Right lobe of liver (tissue), 6 donors: ENCODE measurements around the gene THAP7. TPM values are rescaled to one million over a fixed set of nuclear protein-coding genes. Genes with fewer than 3 reads are reported as not detected.

ENCODE experiments used
- ATAC-seq, 4 donors: fragments of 200-7000 bp; cut with Tn5 transposase; one replicate each; pipeline ENCODE4 v1.9.1; 2020; ENCODE audit warnings: mild to moderate bottlenecking in 4 of 4, moderate library complexity in 4 of 4
- DNase-seq, 3 donors: peaks; one replicate each; pipeline ENCODE4 v3.0.0-alpha.2; 2020
- H3K27ac ChIP-seq, 3 donors: fragments of 200-600 bp; one replicate each; pipeline ENCODE4 v1.8.0; 2022
- H3K27me3 ChIP-seq, 2 donors: fragments of 200-600 bp; one replicate each; pipeline ENCODE4 v1.8.0; 2022
- H3K36me3 ChIP-seq, 4 donors: fragments of 200-600 bp; sonication (generic) in 1 of 4; one replicate each; pipeline versions ENCODE4 v1.5.1 to v1.8.0; 2017 to 2022; ENCODE audit warnings: control low read depth in 1 of 4
- H3K4me1 ChIP-seq, 4 donors: fragments of 200-600 bp; sonication (generic) in 1 of 4; one replicate each; pipeline versions ENCODE4 v1.5.1 to v1.8.0; 2017 to 2022; ENCODE audit warnings: control low read depth in 1 of 4
- H3K4me3 ChIP-seq, 3 donors: fragments of 200-600 bp; one replicate each; pipeline ENCODE4 v1.8.0; 2022
- H3K9me3 ChIP-seq, 4 donors: fragments of 200-600 bp; sonication (generic) in 1 of 4; one replicate each; pipeline versions ENCODE4 v1.5.1 to v1.8.0; 2017 to 2022; ENCODE audit warnings: control low read depth in 1 of 4
- CTCF ChIP-seq, 4 donors: fragments of 200-600 bp in 3 of 4; fragments of 450-650 bp in 1 of 4; IDR thresholded peaks; one replicate each; pipeline versions ENCODE4 v1.5.1 to v1.8.0; 2016 to 2022; ENCODE audit warnings: antibody characterized with exemption in 4 of 4, mild to moderate bottlenecking in 2 of 4
- POLR2A ChIP-seq: fragments of 450-650 bp; IDR thresholded peaks from one replicate; pipeline ENCODE4 v1.6.1; 2017; ENCODE audit warnings: antibody characterized with exemption, mild to moderate bottlenecking
- WGBS: methylation state at CpG from one replicate; pipeline ENCODE4 v1.1.6; 2018; ENCODE audit warnings: low coverage, low lambda C conversion rate; ENCODE audit not compliant: insufficient coverage; ENCODE audit errors: missing lambda C conversion rate; 5-methylcytosine and 5-hydroxymethylcytosine counted together
- intact Hi-C, 2 donors: fragments of 100-400 bp; cut with DNase I; formaldehyde crosslinking; loops; one replicate each; pipeline versions ENCODE4 v1.11.2 to v1.14.1; 2022
- total RNA-seq, 6 experiments: library from RNA; depleted of rRNA in 2 of 6; stranded (reverse); fragments of >200 nt in 2 of 6; fragmentation: NEBNext Ultra II Directional in 3 of 6; extraction: Animal tissue kit (Norgen Biotek cat#: 25700) in 3 of 6; gene quantifications; one replicate each; pipeline versions ENCODE4 v1.1.0 to v1.2.4, GENCODE V29; 2016 to 2023
- donor health status: DM: no; HTN: yes; CAD: no.
- donor health status: DM: no; HTN: no; CAD: no.
- donor health status: DM: no; HTN: no; CAD: no.
- donor health status: DM: no; HTN: yes; CAD: no.
- donor health status: DM: no; HTN: yes; CAD: no.

Gene THAP7
- total RNA-seq, 6 experiments from 2014 or later = 9.3 to 32.5 (median 15.6) TPM

- WGBS = 44% methylated on average over 3 of the region's 4 CpGs
- DNase-seq = peak in 1 of 3 donors; percentile 41
- H3K4me3 ChIP-seq = no peak overlapping the region
- H3K9me3 ChIP-seq = no peaks in the 10 kb centered on the region
- intact Hi-C loops = no loop called here
- peaks cover 0 to 24% (median 7%) of the 10 kb centered on the region in 4 donors for H3K4me1 ChIP-seq
- no peak overlapping the region for H3K27ac ChIP-seq
- no peaks in the 10 kb centered on the region for H3K27me3 ChIP-seq
- no peak for ATAC-seq
- TF ChIP-seq CTCF (IDR thresholded peaks at IDR 0.05) (no peak), POLR2A (no peak)
- H3K36me3 ChIP-seq = peaks cover 0 to 13% (median 2%) of the 10 kb centered on the region in 4 donors
These were observed 1.9 kb upstream of the THAP7 start for GRCh38 chr22:21003782-21004181.

- DNase-seq (peak in 1 of 3 donors; percentile 61), ATAC-seq (no peak)
- Histone ChIP-seq H3K36me3 (peaks cover 0 to 23% (median 2%) of the 10 kb centered on the region in 4 donors), H3K4me1 (peaks cover 0 to 24% (median 7%) of the 10 kb centered on the region in 4 donors), H3K27me3 (no peaks in the 10 kb centered on the region), H3K4me3 (peak overlapping the region; percentile 54 to 84 (median 76)), H3K27ac (peak overlapping the region; percentile 90 to 97 (median 96)), H3K9me3 (no peaks in the 10 kb centered on the region)
- TF ChIP-seq POLR2A = no peak
- no peak for TF ChIP-seq CTCF (IDR thresholded peaks at IDR 0.05)
- WGBS = 0% methylated on average over 19 of the region's 26 CpGs
- intact Hi-C loops = no loop called here
These were observed 824 bp downstream of the THAP7 start for GRCh38 chr22:21000987-21001600.

- Histone ChIP-seq H3K36me3 (peaks cover 0 to 23% (median 2%) of the 10 kb centered on the region in 4 donors), H3K9me3 (no peaks in the 10 kb centered on the region), H3K4me1 (peaks cover 0 to 24% (median 7%) of the 10 kb centered on the region in 4 donors), H3K4me3 (peak overlapping the region; percentile 54 to 84 (median 76)), H3K27me3 (no peaks in the 10 kb centered on the region), H3K27ac (peak overlapping the region in 2 of 3 donors; percentile 90 to 96)
- TF ChIP-seq POLR2A (no peak), CTCF (IDR thresholded peaks at IDR 0.05) (no peak)
- 0% methylated on average over 1 of the region's 22 CpGs for WGBS
- intact Hi-C loops = no loop called here
- DNase-seq (no peak), ATAC-seq (no peak)
These were observed 1.5 kb downstream of the THAP7 start for GRCh38 chr22:21000207-21000986.

GRCh38 chr22:20999350-21000206 lies 2.3 kb downstream of the THAP7 start:
- no peak for DNase-seq
- H3K27me3 ChIP-seq = no peaks in the 10 kb centered on the region
- WGBS = 85% methylated on average over 4 of the region's 27 CpGs
- peaks cover 0 to 23% (median 2%) of the 10 kb centered on the region in 4 donors for H3K36me3 ChIP-seq
- no peak for ATAC-seq
- peaks cover 0 to 24% (median 7%) of the 10 kb centered on the region in 4 donors for H3K4me1 ChIP-seq
- no peak for TF ChIP-seq POLR2A
- no peak for TF ChIP-seq CTCF (IDR thresholded peaks at IDR 0.05)
- H3K9me3 ChIP-seq = no peaks in the 10 kb centered on the region
- H3K27ac ChIP-seq = no peak overlapping the region
- intact Hi-C loops = loop anchor here in 1 of 2 donors (10.0 kb wide), 1 partner anchor 55 kb away; no protein-coding TSS in a partner anchor
- no peak overlapping the region for H3K4me3 ChIP-seq
